ENCODE measurements around the gene ALG11. TPM values are rescaled to one million over a fixed set of nuclear protein-coding genes. Genes with fewer than 3 reads are reported as not detected.

Gene ALG11, protein sequence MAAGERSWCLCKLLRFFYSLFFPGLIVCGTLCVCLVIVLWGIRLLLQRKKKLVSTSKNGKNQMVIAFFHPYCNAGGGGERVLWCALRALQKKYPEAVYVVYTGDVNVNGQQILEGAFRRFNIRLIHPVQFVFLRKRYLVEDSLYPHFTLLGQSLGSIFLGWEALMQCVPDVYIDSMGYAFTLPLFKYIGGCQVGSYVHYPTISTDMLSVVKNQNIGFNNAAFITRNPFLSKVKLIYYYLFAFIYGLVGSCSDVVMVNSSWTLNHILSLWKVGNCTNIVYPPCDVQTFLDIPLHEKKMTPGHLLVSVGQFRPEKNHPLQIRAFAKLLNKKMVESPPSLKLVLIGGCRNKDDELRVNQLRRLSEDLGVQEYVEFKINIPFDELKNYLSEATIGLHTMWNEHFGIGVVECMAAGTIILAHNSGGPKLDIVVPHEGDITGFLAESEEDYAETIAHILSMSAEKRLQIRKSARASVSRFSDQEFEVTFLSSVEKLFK
- 9.4 and 9.8 TPM in 2 replicates for total RNA-seq

DNA sequence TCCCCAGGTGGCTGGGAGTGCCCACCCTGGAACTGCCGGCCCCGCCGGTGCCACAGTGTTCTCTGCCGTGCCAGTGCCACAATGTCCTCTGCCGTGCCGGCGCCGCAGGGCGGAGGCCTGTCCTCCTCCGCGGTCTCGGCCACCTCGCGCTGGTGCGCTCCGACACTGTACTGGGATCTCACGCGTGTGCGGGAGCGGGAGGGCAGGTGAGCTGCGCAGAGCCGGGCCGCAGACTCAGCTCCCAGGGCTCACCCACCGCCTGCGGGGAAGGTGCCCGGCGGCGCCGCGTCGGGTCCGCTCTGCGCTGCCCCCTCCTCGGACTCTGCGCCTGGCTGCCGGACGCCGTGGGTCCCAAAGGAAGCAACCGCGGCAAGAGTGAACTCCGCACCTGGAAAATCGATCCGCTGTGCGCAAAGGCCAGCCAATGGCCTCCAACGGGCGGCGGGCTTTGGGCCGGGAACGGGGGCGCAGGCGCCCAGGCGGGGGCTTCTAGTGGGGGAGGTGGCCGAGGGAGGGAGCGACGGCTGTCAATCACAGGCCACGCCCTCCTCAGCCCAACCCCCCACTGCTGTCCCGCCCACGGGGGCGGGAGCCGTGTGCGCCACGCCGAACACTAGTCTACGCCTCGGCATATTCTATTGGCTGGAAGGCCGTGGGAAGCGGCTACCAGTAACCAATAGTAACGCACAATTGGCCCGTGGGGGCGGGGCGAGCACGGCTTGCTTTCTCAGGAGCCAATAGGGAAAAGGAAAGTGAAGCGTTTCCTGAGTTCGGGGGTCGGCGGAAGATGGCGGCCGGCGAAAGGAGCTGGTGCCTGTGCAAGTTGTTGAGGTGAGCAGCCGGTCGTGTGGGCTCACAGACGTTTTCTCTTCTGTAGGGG, at the start of gene ALG11:
ALG11 (plus strand) TSS at position 767 of the 880 bp plus-strand sequence; CDS start at position 788, 21 bp downstream.

GRCh38 chr13:52010890-52011631, 1.1 kb upstream of the ALG11 start, which contains the start of gene ATP7B:
ATP7B (minus strand) TSS chr13:52011450; CDS start chr13:52011337, 113 bp downstream.

GRCh38 chr13:52024481-52024880, 12.3 kb downstream of the ALG11 start, which contains the start of gene UTP14C:
UTP14C (plus strand) TSS chr13:52024691; CDS start chr13:52028805, 4,114 bp downstream.

Other genes starting within 250 kb of the ALG11 start
- gene DHRS12, start 208.2 kb upstream of the ALG11 start, total RNA-seq, result 0.86 and 3.0 TPM in 2 replicates
- not detected in 2 replicates for gene TMEM272, start 167.2 kb upstream of the ALG11 start, total RNA-seq
- not detected in 2 replicates for gene CCDC70, start 150.4 kb upstream of the ALG11 start, total RNA-seq
- gene ATP7B, start 948 bp upstream of the ALG11 start, total RNA-seq, result 1.6 and 2.3 TPM in 2 replicates
- 6.1 and 8.2 TPM in 2 replicates for gene UTP14C, start 12.3 kb downstream of the ALG11 start, total RNA-seq
- gene NEK5, start 116.7 kb downstream of the ALG11 start, total RNA-seq, result not detected in 2 replicates
- 6.2 and 6.6 TPM in 2 replicates for gene NEK3, start 147.2 kb downstream of the ALG11 start, total RNA-seq

Data from myometrial cell (primary cell).